Upper lobe of left lung (tissue), 4 donors: Measurements from ENCODE around the gene DNLZ.

Source experiments
- CTCF ChIP-seq, 6 experiments: fragments of 450-650 bp in 4 of 6; fragments of 200-600 bp in 2 of 6; sonication (generic) in 2 of 6; IDR thresholded peaks; one replicate each; pipeline ENCODE4 v1.5.1; 2016 to 2019; ENCODE audit warnings: antibody characterized with exemption in 6 of 6
- POLR2AphosphoS5 ChIP-seq, 2 donors: sonication (generic); formaldehyde crosslinking; IDR thresholded peaks; one replicate each; pipeline ENCODE4 v1.5.1; 2017; ENCODE audit warnings: antibody characterized with exemption in 2 of 2

- no peak for TF ChIP-seq CTCF (IDR thresholded peaks at IDR 0.05)
- TF ChIP-seq POLR2AphosphoS5 (IDR thresholded peaks at IDR 0.05), result no peak
Measured at GRCh38 chr9:136359774-136360718, 3.5 kb downstream of the DNLZ start.
